Peyer's patch (tissue), 4 donors: ENCODE results near the gene MARCHF6. TPM values are rescaled to one million over a fixed set of nuclear protein-coding genes. Genes with fewer than 3 reads are reported as not detected.

Experiments used
- DNase-seq, 3 donors: peaks; one replicate each; pipeline ENCODE4 v3.0.0-alpha.2; 2017 to 2019
- H3K27ac ChIP-seq, 4 donors: fragments of 200-600 bp; sonication (generic); one replicate each; pipeline ENCODE4 v1.5.1; 2016 to 2019
- H3K27me3 ChIP-seq, 2 donors: fragments of 200-600 bp; sonication (generic); one replicate each; pipeline ENCODE4 v1.5.1; 2019
- H3K36me3 ChIP-seq, 3 donors: fragments of 200-600 bp; sonication (generic); one replicate each; pipeline ENCODE4 v1.5.1; 2016 to 2019
- H3K4me1 ChIP-seq, 4 donors: fragments of 200-600 bp; sonication (generic); one replicate each; pipeline ENCODE4 v1.5.1; 2016 to 2019
- H3K4me3 ChIP-seq, 4 donors: fragments of 200-600 bp; sonication (generic); 1 replicate in 3 of 4; 2 replicates in 1 of 4; pipeline ENCODE4 v1.5.1; 2016 to 2019; ENCODE audit warnings: mild to moderate bottlenecking in 1 of 4
- H3K9me3 ChIP-seq, 4 donors: fragments of 200-600 bp; sonication (generic); one replicate each; pipeline ENCODE4 v1.5.1; 2016 to 2019; ENCODE audit warnings: mild to moderate bottlenecking in 1 of 4
- POLR2A ChIP-seq, 2 donors: fragments of 450-650 bp; IDR thresholded peaks; one replicate each; pipeline ENCODE4 v1.5.1; 2017; ENCODE audit warnings: antibody characterized with exemption in 2 of 2, mild to moderate bottlenecking in 2 of 2, moderate library complexity in 2 of 2
- total RNA-seq, 4 donors: library from RNA; depleted of rRNA; stranded (reverse); fragments of >200 nt; gene quantifications; one replicate each; pipeline ENCODE4 v1.1.0, GENCODE V29; 2016
- TF ChIP-seq, protein P1 (sequence below), 6 experiments: fragments of 450-650 bp in 4 of 6; fragments of 200-600 bp in 2 of 6; sonication (generic) in 1 of 6; IDR thresholded peaks; one replicate each; pipeline ENCODE4 v1.5.1; 2017 to 2019; ENCODE audit warnings: antibody characterized with exemption in 6 of 6, mild to moderate bottlenecking in 3 of 6, moderate library complexity in 1 of 6

The MARCHF6 gene
- total RNA-seq, 4 donors from 2014 or later = 88.3 to 228 (median 174) TPM

DNA sequence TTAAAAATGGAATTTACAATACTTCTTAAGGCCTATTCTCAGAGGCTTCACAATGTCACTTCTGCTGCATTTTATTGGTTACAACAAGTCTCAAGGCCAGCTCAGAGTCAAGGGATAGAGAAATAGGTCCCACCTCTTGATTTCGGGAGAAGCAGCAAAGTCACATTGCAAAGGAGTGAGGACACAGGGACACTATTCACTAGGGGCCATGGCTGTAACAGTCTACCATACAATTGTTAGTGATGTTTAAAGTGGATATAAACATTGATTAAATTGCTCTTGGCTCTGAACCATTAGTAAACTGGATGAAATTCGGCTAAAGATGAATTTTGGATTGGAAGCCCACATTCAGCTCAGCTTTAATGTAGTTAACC, 24.1 kb upstream of the MARCHF6 start:
- H3K4me3 ChIP-seq = no peak overlapping the region
- H3K4me1 ChIP-seq = peaks cover 0 to 29% (median 2%) of the 10 kb centered on the region in 4 donors
- TF ChIP-seq POLR2A (IDR thresholded peaks at IDR 0.05) = no peak
- TF ChIP-seq, protein P1, sequence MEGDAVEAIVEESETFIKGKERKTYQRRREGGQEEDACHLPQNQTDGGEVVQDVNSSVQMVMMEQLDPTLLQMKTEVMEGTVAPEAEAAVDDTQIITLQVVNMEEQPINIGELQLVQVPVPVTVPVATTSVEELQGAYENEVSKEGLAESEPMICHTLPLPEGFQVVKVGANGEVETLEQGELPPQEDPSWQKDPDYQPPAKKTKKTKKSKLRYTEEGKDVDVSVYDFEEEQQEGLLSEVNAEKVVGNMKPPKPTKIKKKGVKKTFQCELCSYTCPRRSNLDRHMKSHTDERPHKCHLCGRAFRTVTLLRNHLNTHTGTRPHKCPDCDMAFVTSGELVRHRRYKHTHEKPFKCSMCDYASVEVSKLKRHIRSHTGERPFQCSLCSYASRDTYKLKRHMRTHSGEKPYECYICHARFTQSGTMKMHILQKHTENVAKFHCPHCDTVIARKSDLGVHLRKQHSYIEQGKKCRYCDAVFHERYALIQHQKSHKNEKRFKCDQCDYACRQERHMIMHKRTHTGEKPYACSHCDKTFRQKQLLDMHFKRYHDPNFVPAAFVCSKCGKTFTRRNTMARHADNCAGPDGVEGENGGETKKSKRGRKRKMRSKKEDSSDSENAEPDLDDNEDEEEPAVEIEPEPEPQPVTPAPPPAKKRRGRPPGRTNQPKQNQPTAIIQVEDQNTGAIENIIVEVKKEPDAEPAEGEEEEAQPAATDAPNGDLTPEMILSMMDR (IDR thresholded peaks at IDR 0.05) = no peak
- DNase-seq = no peak
- no peaks in the 10 kb centered on the region for H3K27me3 ChIP-seq
- peak overlapping the region in 1 of 4 donors; percentile 26 for H3K27ac ChIP-seq
- H3K9me3 ChIP-seq = no peaks in the 10 kb centered on the region
- H3K36me3 ChIP-seq = no peaks in the 10 kb centered on the region

DNA sequence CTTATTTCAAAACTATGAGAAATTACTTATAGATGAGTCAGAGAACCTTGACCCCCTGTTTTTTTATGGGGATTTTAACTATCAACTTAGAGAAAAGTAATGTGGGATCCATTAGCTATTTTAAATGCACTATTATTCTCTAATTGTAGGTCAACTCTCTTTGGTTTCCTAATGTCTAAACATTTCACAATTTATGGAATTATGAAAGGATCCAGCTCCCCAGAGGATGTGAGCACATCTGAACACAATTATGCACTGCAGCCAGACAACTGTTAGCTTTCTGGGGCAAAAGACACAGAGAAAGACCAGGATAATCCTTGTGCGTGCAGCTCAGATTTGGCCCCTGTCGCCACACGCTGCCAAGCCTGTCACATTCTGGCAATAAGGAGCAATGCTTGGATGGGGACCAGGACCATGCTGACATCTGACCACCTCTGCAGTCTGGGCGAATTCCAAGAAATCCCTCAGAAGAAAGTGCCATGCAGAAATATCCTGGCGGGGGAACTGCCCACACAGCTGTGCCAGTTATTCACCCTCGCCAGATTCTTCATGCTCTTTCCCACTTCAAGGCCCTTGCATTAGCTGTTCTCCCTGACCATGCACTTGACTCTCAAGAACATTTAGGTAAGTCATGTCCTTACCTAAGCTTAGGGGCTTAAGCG, 23.5 kb upstream of the MARCHF6 start:
- H3K4me1 ChIP-seq = peaks cover 0 to 29% (median 2%) of the 10 kb centered on the region in 4 donors

DNA sequence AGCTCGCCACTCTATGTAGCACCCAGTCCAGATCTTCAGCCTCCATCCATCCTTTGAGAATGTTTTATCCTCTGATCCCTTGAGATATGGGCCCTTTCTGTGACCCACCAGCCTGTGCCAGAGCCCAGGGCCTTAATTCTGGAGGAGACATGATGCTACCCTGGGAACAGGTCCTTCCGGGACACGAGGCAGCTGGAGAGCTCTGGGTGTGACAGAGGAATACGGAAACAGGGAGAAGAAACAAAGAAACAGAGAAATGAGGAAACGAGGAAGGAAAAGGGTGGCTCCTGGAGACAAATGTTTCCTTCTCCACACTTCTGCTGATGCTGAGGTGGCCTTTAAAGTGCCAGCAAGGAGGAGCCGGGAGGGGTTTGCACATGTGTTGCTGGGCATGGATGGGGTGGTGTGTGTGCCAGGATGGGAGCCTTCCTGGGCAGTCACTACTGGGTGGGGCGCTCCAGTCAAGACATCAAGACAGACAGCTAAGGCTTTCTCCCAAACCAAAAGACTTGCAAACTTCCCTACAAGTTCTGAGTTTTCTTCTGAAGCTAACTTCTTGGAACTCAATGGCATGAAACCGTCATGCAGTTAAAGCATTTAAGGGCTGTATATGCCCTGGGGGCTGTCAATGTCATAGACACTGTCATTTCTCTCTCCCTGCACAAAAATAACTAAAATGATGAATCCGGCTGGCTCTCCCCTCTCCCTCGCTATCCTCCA, 22.8 kb upstream of the MARCHF6 start:
- no peak for DNase-seq
- TF ChIP-seq POLR2A (IDR thresholded peaks at IDR 0.05) = no peak
- TF ChIP-seq, protein P1 (IDR thresholded peaks at IDR 0.05) = no peak
- no peaks in the 10 kb centered on the region for H3K36me3 ChIP-seq
- peak overlapping the region in 1 of 4 donors; percentile 45 for H3K27ac ChIP-seq
- no peak overlapping the region for H3K4me3 ChIP-seq
- peaks cover 0 to 29% (median 2%) of the 10 kb centered on the region in 4 donors for H3K4me1 ChIP-seq
- H3K27me3 ChIP-seq = no peaks in the 10 kb centered on the region
- H3K9me3 ChIP-seq = no peaks in the 10 kb centered on the region

More for the DNA sequence above, 23.5 kb upstream of the MARCHF6 start:
- TF ChIP-seq, protein P1 (IDR thresholded peaks at IDR 0.05) = no peak
- no peak for TF ChIP-seq POLR2A (IDR thresholded peaks at IDR 0.05)
- Histone ChIP-seq H3K27ac (peak overlapping the region in 1 of 4 donors; percentile 45), H3K4me3 (no peak overlapping the region), H3K36me3 (no peaks in the 10 kb centered on the region), H3K9me3 (no peaks in the 10 kb centered on the region), H3K27me3 (no peaks in the 10 kb centered on the region)
- DNase-seq = no peak

DNA sequence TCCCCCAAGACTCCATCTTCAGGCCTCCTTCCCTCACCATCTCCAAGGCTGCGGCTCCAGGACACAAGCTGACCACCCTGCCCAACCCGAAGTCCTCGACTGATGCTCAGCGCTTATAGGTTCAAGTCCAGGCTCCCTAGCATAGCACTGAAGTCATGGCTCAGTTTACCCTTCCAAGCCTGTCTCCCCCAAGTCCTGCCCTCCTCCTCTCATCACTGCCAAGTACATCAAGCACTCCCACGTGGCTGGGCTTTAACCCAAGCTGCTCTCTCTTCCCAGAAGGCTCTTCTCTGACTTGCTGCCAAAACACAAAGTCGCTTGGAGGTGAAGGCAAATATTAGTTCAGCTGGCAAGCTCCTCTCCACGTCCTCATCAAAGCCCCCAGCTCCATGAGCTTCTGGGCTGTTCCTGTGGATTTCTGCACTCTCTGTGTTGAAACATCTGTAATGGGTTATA, 22.1 kb upstream of the MARCHF6 start:
- TF ChIP-seq, protein P1 (IDR thresholded peaks at IDR 0.05) = no peak
- no peak for TF ChIP-seq POLR2A (IDR thresholded peaks at IDR 0.05)
- no peaks in the 10 kb centered on the region for H3K9me3 ChIP-seq
- H3K4me1 ChIP-seq = peaks cover 0 to 29% (median 2%) of the 10 kb centered on the region in 4 donors
- H3K4me3 ChIP-seq = no peak overlapping the region
- no peak overlapping the region for H3K27ac ChIP-seq
- DNase-seq = no peak
- no peaks in the 10 kb centered on the region for H3K27me3 ChIP-seq
- no peaks in the 10 kb centered on the region for H3K36me3 ChIP-seq

DNA sequence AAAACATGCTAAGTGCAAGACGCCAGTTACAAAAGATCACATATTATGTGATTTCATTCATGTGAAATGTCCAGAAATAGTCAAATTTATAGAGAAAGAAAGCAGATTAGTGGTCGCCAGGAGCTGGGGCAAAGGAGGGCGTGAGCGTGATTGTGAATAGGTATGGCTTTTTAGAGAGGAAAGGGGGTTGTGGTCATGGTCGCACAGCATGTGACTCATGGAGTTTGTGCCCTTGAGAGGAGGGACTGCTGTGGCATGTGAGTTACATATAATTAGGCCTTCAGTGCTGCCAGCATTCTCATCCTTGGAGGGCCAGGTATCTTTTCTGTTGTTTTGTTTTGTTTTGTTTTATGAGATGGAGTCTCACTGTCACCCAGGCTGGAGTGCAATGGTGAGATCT, 21.2 kb upstream of the MARCHF6 start:
- no peak overlapping the region for H3K27ac ChIP-seq
- H3K36me3 ChIP-seq = no peaks in the 10 kb centered on the region
- TF ChIP-seq, protein P1 (IDR thresholded peaks at IDR 0.05) = no peak
- no peak for TF ChIP-seq POLR2A (IDR thresholded peaks at IDR 0.05)
- DNase-seq = no peak
- no peak overlapping the region for H3K4me3 ChIP-seq
- H3K4me1 ChIP-seq = peaks cover 0 to 29% (median 2%) of the 10 kb centered on the region in 4 donors
- no peaks in the 10 kb centered on the region for H3K9me3 ChIP-seq
- no peaks in the 10 kb centered on the region for H3K27me3 ChIP-seq
